Loucy (cell line): ENCODE results near the gene SKI.

Experiments used
- H2AFZ ChIP-seq: fragments of 200-600 bp; sonication (generic); 2 replicates; pipeline ENCODE4 v1.6.0; 2016; ENCODE audit warnings: antibody characterized with exemption, mild to moderate bottlenecking, low read length, moderate library complexity
- H3F3A ChIP-seq: fragments of 200-600 bp; 2 replicates; pipeline ENCODE4 v1.6.0; 2016; ENCODE audit warnings: antibody characterized with exemption, low read depth, mild to moderate bottlenecking
- H3K27me3 ChIP-seq: fragments of 200-600 bp; sonication (generic); 2 replicates; pipeline ENCODE4 v1.6.1; 2014; ENCODE audit warnings: low read length, mild to moderate bottlenecking; ENCODE audit not compliant: insufficient read depth, poor library complexity, severe bottlenecking
- H3K36me3 ChIP-seq: fragments of 200-600 bp; sonication (generic); 2 replicates; pipeline ENCODE4 v1.6.1; 2016; ENCODE audit warnings: low read length; ENCODE audit not compliant: insufficient read depth
- H3K4me1 ChIP-seq: fragments of 200-600 bp; sonication (generic); 2 replicates; pipeline ENCODE4 v1.5.1; 2014; ENCODE audit warnings: low read length, mild to moderate bottlenecking; ENCODE audit not compliant: insufficient read depth, poor library complexity, severe bottlenecking
- H3K4me2 ChIP-seq: fragments of 200-600 bp; sonication (generic); 2 replicates; pipeline ENCODE4 v1.6.0; 2014; ENCODE audit warnings: antibody characterized with exemption, low read length, low read depth, mild to moderate bottlenecking; ENCODE audit not compliant: poor library complexity, severe bottlenecking
- H3K4me3 ChIP-seq: fragments of 200-600 bp; sonication (generic); 2 replicates; pipeline ENCODE4 v1.5.1; 2014; ENCODE audit warnings: low read length, mild to moderate bottlenecking, mixed read lengths; ENCODE audit not compliant: poor library complexity, severe bottlenecking
- H3K79me2 ChIP-seq: fragments of 200-600 bp; sonication (generic); 2 replicates; pipeline ENCODE4 v1.6.1; 2014; ENCODE audit warnings: low read length; ENCODE audit not compliant: insufficient read depth
- H3K9ac ChIP-seq: fragments of 200-600 bp; sonication (generic); 2 replicates; pipeline ENCODE4 v1.6.0; 2014; ENCODE audit warnings: mild to moderate bottlenecking, low read depth, low read length, moderate library complexity; ENCODE audit not compliant: poor library complexity, severe bottlenecking
- H3K9me2 ChIP-seq: fragments of 200-600 bp; sonication (generic); replicated peaks from 2 replicates; pipeline ENCODE4 v1.6.1; 2016; ENCODE audit warnings: low read depth, low read length, mixed read lengths
- H3K9me3 ChIP-seq: fragments of 200-600 bp; sonication (generic); 2 replicates; pipeline ENCODE4 v1.6.1; 2014; ENCODE audit warnings: mild to moderate bottlenecking, antibody characterized with exemption, low read length, low read depth; ENCODE audit not compliant: insufficient read depth
- H4K20me1 ChIP-seq: fragments of 200-600 bp; sonication (generic); 2 replicates; pipeline ENCODE4 v1.6.0; 2014; ENCODE audit warnings: antibody characterized with exemption, low read length, mild to moderate bottlenecking; ENCODE audit not compliant: insufficient read depth, poor library complexity, severe bottlenecking
- CTCF ChIP-seq: fragments of 200-600 bp; sonication (generic); conservative IDR thresholded peaks from 2 replicates; pipeline ENCODE4 v1.5.1; 2014; ENCODE audit warnings: mild to moderate bottlenecking, antibody characterized with exemption, low read length
- EZH2phosphoT487 ChIP-seq: fragments of 200-600 bp; IDR thresholded peaks from 2 replicates; pipeline ENCODE4 v1.6.1; 2018; ENCODE audit warnings: antibody characterized with exemption, mild to moderate bottlenecking, moderate library complexity, borderline replicate concordance

SKI gene

GRCh38 chr1:2320006-2320405, 91.9 kb downstream of the SKI start:
- H4K20me1 ChIP-seq, result no peaks in the 10 kb centered on the region
- no peaks in the 10 kb centered on the region for H3F3A ChIP-seq
- no peak overlapping the region for H2AFZ ChIP-seq
- H3K9me2 ChIP-seq, result no peaks in the 10 kb centered on the region
- TF ChIP-seq EZH2phosphoT487 (no peak), CTCF (no peak)
- H3K9ac ChIP-seq, result no peak overlapping the region
- no peak overlapping the region for H3K4me3 ChIP-seq
- H3K4me2 ChIP-seq, result no peak overlapping the region
- no peaks in the 10 kb centered on the region for H3K79me2 ChIP-seq
- H3K4me1 ChIP-seq, result peaks cover 7% of the 10 kb centered on the region
- H3K9me3 ChIP-seq, result peaks cover 5% of the 10 kb centered on the region; the same call in 1 of the 2 replicates
- no peaks in the 10 kb centered on the region for H3K27me3 ChIP-seq
- H3K36me3 ChIP-seq, result no peaks in the 10 kb centered on the region

- H3K4me1 ChIP-seq, result no peaks in the 10 kb centered on the region
- H3K27me3 ChIP-seq, result no peaks in the 10 kb centered on the region
- no peak overlapping the region for H3K9ac ChIP-seq
Measured at GRCh38 chr1:2320760-2321667, 92.9 kb downstream of the SKI start.

GRCh38 chr1:2322065-2322571, 94.0 kb downstream of the SKI start:
- H2AFZ ChIP-seq, result no peak overlapping the region
- H3K27me3 ChIP-seq, result no peaks in the 10 kb centered on the region
- no peaks in the 10 kb centered on the region for H4K20me1 ChIP-seq
- H3K36me3 ChIP-seq, result no peaks in the 10 kb centered on the region
- H3K9me3 ChIP-seq, result peaks cover 5% of the 10 kb centered on the region; the same call in 1 of the 2 replicates
- H3K9me2 ChIP-seq, result no peaks in the 10 kb centered on the region
- H3F3A ChIP-seq, result no peaks in the 10 kb centered on the region
- no peak overlapping the region for H3K4me2 ChIP-seq
- H3K4me1 ChIP-seq, result no peaks in the 10 kb centered on the region
- TF ChIP-seq EZH2phosphoT487, result no peak
- no peak for TF ChIP-seq CTCF
- H3K79me2 ChIP-seq, result no peaks in the 10 kb centered on the region
- no peak overlapping the region for H3K4me3 ChIP-seq
- no peak overlapping the region for H3K9ac ChIP-seq

More at GRCh38 chr1:2320760-2321667, 92.9 kb downstream of the SKI start:
- Histone ChIP-seq H3K9me2 (no peaks in the 10 kb centered on the region), H3K36me3 (no peaks in the 10 kb centered on the region), H3K4me3 (no peak overlapping the region), H2AFZ (no peak overlapping the region), H3K79me2 (no peaks in the 10 kb centered on the region), H4K20me1 (no peaks in the 10 kb centered on the region), H3K9me3 (peaks cover 5% of the 10 kb centered on the region; the same call in 1 of the 2 replicates), H3K4me2 (no peak overlapping the region), H3F3A (no peaks in the 10 kb centered on the region)
- TF ChIP-seq CTCF, result no peak
- no peak for TF ChIP-seq EZH2phosphoT487
